Skeletal muscle cell (primary cell): ENCODE results near the gene RDH16.
A peak's percentile ranks its signal among the peaks of the same experiment; 100 is the strongest.
"Not testable (repeated sequence)": the region's sequence is repeated elsewhere in the genome, so short reads cannot be mapped to it uniquely, and the experiment has no call there.

ENCODE experiments used
- DNase-seq: peaks from one replicate; pipeline ENCODE4 v3.0.0-alpha.2; 2010; ENCODE audit warnings: low read depth
- H3K4me3 ChIP-seq: 2 replicates; pipeline ENCODE4 v1.5.1; 2011; ENCODE audit warnings: low read depth, mild to moderate bottlenecking, control low read depth, low read length, moderate library complexity

RDH16 gene

GRCh38 chr12:56990648-56991318 is 33.4 kb upstream of the RDH16 start:
- no peak for DNase-seq
- H3K4me3 ChIP-seq: no peak overlapping the region

GRCh38 chr12:56989861-56990610 is 32.6 kb upstream of the RDH16 start:
- no peak for DNase-seq
- no peak overlapping the region for H3K4me3 ChIP-seq

GRCh38 chr12:56988207-56988739 is 30.9 kb upstream of the RDH16 start:
- H3K4me3 ChIP-seq: no peak overlapping the region
- no peak for DNase-seq

- peak; percentile 23 for DNase-seq
- no peak overlapping the region for H3K4me3 ChIP-seq
Measured at GRCh38 chr12:56987551-56988053, 30.2 kb upstream of the RDH16 start.

GRCh38 chr12:56987011-56987410 is 29.6 kb upstream of the RDH16 start:
- H3K4me3 ChIP-seq: no peak overlapping the region
- DNase-seq: no peak

- not testable (repeated sequence) for DNase-seq, H3K4me3 ChIP-seq
Measured at GRCh38 chr12:56985714-56986113, 28.3 kb upstream of the RDH16 start.

GRCh38 chr12:56983386-56983785 is 26.0 kb upstream of the RDH16 start:
- no peak overlapping the region for H3K4me3 ChIP-seq
- DNase-seq: no peak

GRCh38 chr12:56982578-56983236 is 25.3 kb upstream of the RDH16 start:
- H3K4me3 ChIP-seq, DNase-seq: not testable (repeated sequence)

- H3K4me3 ChIP-seq: no peak overlapping the region
- no peak for DNase-seq
Measured at GRCh38 chr12:56980941-56981530, 23.6 kb upstream of the RDH16 start.

GRCh38 chr12:56980268-56980667 is 22.9 kb upstream of the RDH16 start:
- H3K4me3 ChIP-seq: no peak overlapping the region
- DNase-seq: no peak

- no peak overlapping the region for H3K4me3 ChIP-seq
- no peak for DNase-seq
Measured at GRCh38 chr12:56979628-56980027, 22.2 kb upstream of the RDH16 start.

- no peak for DNase-seq
- no peak overlapping the region for H3K4me3 ChIP-seq
Measured at GRCh38 chr12:56978397-56979138, 21.2 kb upstream of the RDH16 start.

- DNase-seq, H3K4me3 ChIP-seq: not testable (repeated sequence)
Measured at GRCh38 chr12:56977361-56977760, 20.0 kb upstream of the RDH16 start.

GRCh38 chr12:56974224-56974623 is 16.8 kb upstream of the RDH16 start:
- H3K4me3 ChIP-seq, DNase-seq: not testable (repeated sequence)

GRCh38 chr12:56968910-56969309 is 11.5 kb upstream of the RDH16 start:
- H3K4me3 ChIP-seq, DNase-seq: not testable (repeated sequence)

- H3K4me3 ChIP-seq: not testable (repeated sequence)
Measured at GRCh38 chr12:56965997-56966642, 8.7 kb upstream of the RDH16 start.

GRCh38 chr12:56965124-56965523 is 7.7 kb upstream of the RDH16 start:
- DNase-seq, H3K4me3 ChIP-seq: not testable (repeated sequence)

More at GRCh38 chr12:56965997-56966642, 8.7 kb upstream of the RDH16 start:
- not testable (repeated sequence) for DNase-seq

GRCh38 chr12:56963557-56963956 is 6.1 kb upstream of the RDH16 start:
- not testable (repeated sequence) for DNase-seq, H3K4me3 ChIP-seq
